K562 (cell line): ENCODE results near the gene STAB2. TPM values are rescaled to one million over a fixed set of nuclear protein-coding genes. Genes with fewer than 3 reads are reported as not detected.

Experiments used
- ATAC-seq: fragments of 200-7000 bp; cut with Tn5 transposase; 3 replicates; pipeline ENCODE4 v1.9.1; 2020; ENCODE audit warnings: moderate library complexity
- BruUV-seq: library from RNA; stranded (reverse); fragments of 400-500 nt; replicated peaks from 2 replicates; lab custom pipeline; 2021; lab: Mats Ljungman, UMichigan
- CTCF ChIA-PET: fragments of 300-600 bp; formaldehyde crosslinking; extraction: SDS; loops from one replicate; lab custom pipeline; 2021; ENCODE audit warnings: low intra/inter-chr PET ratio; lab: Yijun Ruan, JAX
- POLR2A ChIA-PET: fragments of 300-600, 350-650 bp; sonication (Branson Sonifier 250); formaldehyde crosslinking; extraction: SDS; loops from one replicate; lab custom pipeline; 2021; ENCODE audit warnings: antibody characterized with exemption, inconsistent platforms; lab: Yijun Ruan, JAX
- DNase-seq, 4 experiments: peaks; one replicate each; pipeline versions ENCODE4 v3.0.0 to v3.0.0-alpha.2; 2011 to 2018; ENCODE audit warnings: low spot score in 3 of 4, mixed read lengths in 3 of 4; ENCODE audit errors: extremely low read depth in 1 of 4
- FAIRE-seq: peaks from 2 replicates; lab custom pipeline; 2011; peaks lifted over from hg19 to GRCh38; lab: Jason Lieb, UNC
- H2AFZ ChIP-seq: 2 replicates; pipeline ENCODE4 v1.6.0; 2011; ENCODE audit warnings: low read depth, low read length, control low read depth, inconsistent platforms
- H3K27ac ChIP-seq: fragments of 200-600 bp; 3 replicates; pipeline ENCODE4 v1.8.0; 2011; ENCODE audit warnings: low read depth, mild to moderate bottlenecking, control low read depth, inconsistent platforms, low read length, moderate library complexity, mixed read lengths; ENCODE audit errors: extremely low read depth
- H3K27me3 ChIP-seq, 2 experiments: fragments of 300-600 bp in 1 of 2; 2 replicates in 1 of 2; 3 replicates in 1 of 2; pipeline versions ENCODE4 v1.6.0 to v1.8.0; 2011; ENCODE audit warnings: inconsistent platforms in 2 of 2, low read length in 2 of 2, mild to moderate bottlenecking in 1 of 2, mixed read lengths in 1 of 2, moderate library complexity in 1 of 2; ENCODE audit not compliant: control insufficient read depth in 2 of 2, insufficient read depth in 2 of 2
- H3K36me3 ChIP-seq: fragments of 300-600 bp; 3 replicates; pipeline ENCODE4 v1.8.0; 2011; ENCODE audit warnings: mild to moderate bottlenecking, low read length, inconsistent platforms; ENCODE audit not compliant: control insufficient read depth, insufficient read depth
- H3K4me1 ChIP-seq, 2 experiments: fragments of 200-600 bp in 1 of 2; replicated peaks in 1 of 2; 2 replicates in 1 of 2; 3 replicates in 1 of 2; pipeline versions ENCODE4 v1.5.1 to v1.8.0; 2011; ENCODE audit warnings: inconsistent platforms in 2 of 2, low read length in 2 of 2, mild to moderate bottlenecking in 1 of 2, mixed read lengths in 1 of 2, moderate library complexity in 1 of 2; ENCODE audit not compliant: control insufficient read depth in 2 of 2, insufficient read depth in 2 of 2
- H3K4me2 ChIP-seq: 2 replicates; pipeline ENCODE4 v1.6.1; 2011; ENCODE audit warnings: low read length, control low read depth, inconsistent platforms, mixed read lengths; ENCODE audit not compliant: insufficient read depth
- H3K4me3 ChIP-seq: fragments of 200-600 bp; sonication (generic), shearing (Covaris generic); 2 replicates; pipeline ENCODE4 v1.5.1; 2016; ENCODE audit warnings: control low read depth, inconsistent platforms
- H3K79me2 ChIP-seq: fragments of 200-600 bp; 3 replicates; pipeline ENCODE4 v1.8.0; 2011; ENCODE audit warnings: low read length, inconsistent platforms; ENCODE audit not compliant: control insufficient read depth, insufficient read depth
- H3K9ac ChIP-seq, 2 experiments: 2 replicates each; pipeline versions ENCODE4 v1.6.0 to v1.6.1; 2011; ENCODE audit warnings: low read depth in 2 of 2, low read length in 2 of 2, control low read depth in 1 of 2, inconsistent platforms in 1 of 2, mild to moderate bottlenecking in 1 of 2, mixed read lengths in 1 of 2; ENCODE audit not compliant: insufficient read depth in 1 of 2
- H3K9me1 ChIP-seq: one replicate; pipeline ENCODE4 v1.6.0; 2011; ENCODE audit warnings: inconsistent platforms, mild to moderate bottlenecking, low read length, moderate library complexity; ENCODE audit not compliant: control insufficient read depth, insufficient read depth
- H3K9me3 ChIP-seq: replicated peaks from 2 replicates; pipeline ENCODE4 v1.5.1; 2011; ENCODE audit warnings: low read depth, low read length, inconsistent platforms; ENCODE audit not compliant: control insufficient read depth, insufficient read depth
- H4K20me1 ChIP-seq: replicated peaks from 2 replicates; pipeline ENCODE4 v1.6.1; 2011; ENCODE audit warnings: low read length, inconsistent platforms, mixed read lengths; ENCODE audit not compliant: control insufficient read depth, insufficient read depth
- CTCF ChIP-seq, 3 experiments: IDR thresholded peaks in 2 of 3; conservative IDR thresholded peaks in 1 of 3; 2 replicates each; pipeline ENCODE4 v1.5.1; 2011 to 2012; ENCODE audit warnings: low read length in 3 of 3, mild to moderate bottlenecking in 3 of 3, control low read depth in 2 of 3, improper control_type of control experiment in 1 of 3, inconsistent platforms in 1 of 3, low read depth in 1 of 3, mixed read lengths in 1 of 3, moderate library complexity in 1 of 3; ENCODE audit not compliant: insufficient read depth in 2 of 3
- FOXJ2 ChIP-seq: fragments of 200-800 bp; sonication (Bioruptor generic); IDR thresholded peaks from 2 replicates; pipeline ENCODE4 v1.6.1; 2016; ENCODE audit warnings: missing genetic modification characterization, missing compliant biosample characterization
- NCOA6 ChIP-seq: fragments of 450-650 bp; IDR thresholded peaks from 2 replicates; pipeline ENCODE4 v1.6.1; 2017; ENCODE audit warnings: mild to moderate bottlenecking
- REST ChIP-seq, 2 experiments: fragments of 450-650 bp; formaldehyde crosslinking in 1 of 2; IDR thresholded peaks; 2 replicates each; pipeline versions ENCODE4 v1.4.0 to v1.6.1; 2014 to 2020; ENCODE audit warnings: mild to moderate bottlenecking in 2 of 2, borderline replicate concordance in 1 of 2, low read depth in 1 of 2
- SAFB2 ChIP-seq: fragments of 200-400 bp; formaldehyde crosslinking; IDR thresholded peaks from 2 replicates; pipeline ENCODE4 v1.6.1; 2018; ENCODE audit warnings: borderline replicate concordance, low read length, low read depth, moderate library complexity; ENCODE audit not compliant: severe bottlenecking
- SIN3A ChIP-seq, 2 experiments: fragments of 150-350 bp in 1 of 2; IDR thresholded peaks; 2 replicates each; pipeline ENCODE4 v1.6.1; 2011 to 2016; ENCODE audit warnings: borderline replicate concordance in 2 of 2, low read depth in 2 of 2, low read length in 2 of 2, mild to moderate bottlenecking in 2 of 2, moderate library complexity in 2 of 2; ENCODE audit not compliant: control insufficient read depth in 1 of 2
- SIX5 ChIP-seq, 2 experiments: IDR thresholded peaks; 2 replicates each; pipeline ENCODE4 v1.6.1; 2011; ENCODE audit warnings: low read length in 2 of 2, borderline replicate concordance in 1 of 2, low read depth in 1 of 2, mild to moderate bottlenecking in 1 of 2, moderate library complexity in 1 of 2; ENCODE audit not compliant: insufficient read depth in 1 of 2
- SNRNP70 ChIP-seq: fragments of 200-400 bp; formaldehyde crosslinking; optimal IDR thresholded peaks from 2 replicates; pipeline ENCODE3; 2017; ENCODE audit warnings: low read depth, low read length
- TCF3 ChIP-seq: sonication (generic); formaldehyde crosslinking; IDR thresholded peaks from 2 replicates; pipeline ENCODE4 v1.4.0; 2020; ENCODE audit warnings: mild to moderate bottlenecking, missing genetic modification reagents
- ZNF436 ChIP-seq: fragments of 250-450, 450-650 bp; sonication (Bioruptor Pico); formaldehyde crosslinking; IDR thresholded peaks from 2 replicates; pipeline ENCODE4 v1.7.0; 2020; ENCODE audit warnings: mild to moderate bottlenecking
- WGBS: fragments of 100-300 bp; shearing (Covaris generic); methylation state at CpG from one replicate; pipeline ENCODE4 v1.1.6; 2016; ENCODE audit warnings: low coverage, mixed read lengths; ENCODE audit not compliant: insufficient coverage; ENCODE audit errors: missing lambda C conversion rate; 5-methylcytosine and 5-hydroxymethylcytosine counted together
- in situ Hi-C: fragments of 300-500 bp; cut with MboI; formaldehyde crosslinking; loops from 4 replicates; pipeline ENCODE4 v1.15.0; 2018; ENCODE audit warnings: inconsistent platforms, mixed read lengths
- intact Hi-C: fragments of 100-400 bp; cut with micrococcal nuclease; formaldehyde crosslinking; loops from 2 replicates; pipeline ENCODE4 v1.14.2; 2022
- polyA plus RNA-seq, 8 experiments: library from polyadenylated mRNA; depleted of rRNA in 4 of 8; stranded (reverse) in 5 of 8; unstranded in 3 of 8; fragments of >200 nt; fragmentation: Nextera tagmentation in 2 of 8; fragmentation: Illumina TruSeq in 1 of 8; extraction: Ambion mirVana in 2 of 8; extraction: Trizol in 1 of 8; gene quantifications; 2 replicates each; pipeline versions ENCODE4 v1.2.1 to v1.2.3, GENCODE V29; 2011 to 2014; ENCODE audit warnings: inconsistent platforms in 1 of 8, missing spikeins in 1 of 8
- total RNA-seq, 7 experiments: library from RNA; depleted of rRNA in 6 of 7; stranded (reverse); fragments of >200 nt in 6 of 7; fragmentation: Illumina TruSeq in 2 of 7; extraction: Trizol in 2 of 7; gene quantifications; 2 replicates each; pipeline versions ENCODE4 v1.2.1 to v1.2.3, GENCODE V29; 2011 to 2021; ENCODE audit warnings: low replicate concordance in 1 of 7

STAB2 gene
- total and polyA plus RNA-seq, 9 of the 15 experiments (the other 6 are each of a cell fraction or from before 2014, with no cell fraction given) = 0.10 TPM; not detected in 8

- TF ChIP-seq SIX5 (IDR thresholded peaks at IDR 0.05; ENCODE audit: borderline replicate concordance in 1 of 2, insufficient read depth in 1 of 2, low read depth in 1 of 2, low read length in 2 of 2) = no peak
- no peak for TF ChIP-seq SNRNP70
- TF ChIP-seq ZNF436 (CRISPR knock-in tag) = no peak
Measured at GRCh38 chr12:103623716-103624115, 36.6 kb downstream of the STAB2 start (continued).

GRCh38 chr12:103626498-103626897 lies 39.4 kb downstream of the STAB2 start:
- 0% methylated on average over 4 of the region's 4 CpGs for WGBS
- ChIA-PET POLR2A (interaction anchor here (1.0 kb wide), 1 partner anchor 9 kb away, joined by 4 read pairs; no protein-coding TSS in a partner anchor), CTCF (interaction anchor here (0.6 kb wide), 1 partner anchor 1199 kb away, joined by 3 read pairs; no protein-coding TSS in a partner anchor)
- no TSS peak for BruUV-seq
- DNase-seq (peak in 2 of 4 experiments; percentile 22), FAIRE-seq (no peak), ATAC-seq (peak; percentile 79)
- H3K9me3 ChIP-seq = no peaks in the 10 kb centered on the region
- H3K4me2 ChIP-seq = no peak overlapping the region
- H3K36me3 ChIP-seq = no peaks in the 10 kb centered on the region
- no peak overlapping the region for H3K27ac ChIP-seq
- H3K9me1 ChIP-seq = no peaks in the 10 kb centered on the region
- no peaks in the 10 kb centered on the region for H3K4me1 ChIP-seq
- no peaks in the 10 kb centered on the region for H4K20me1 ChIP-seq
- H3K79me2 ChIP-seq = no peaks in the 10 kb centered on the region
- no peaks in the 10 kb centered on the region for H3K27me3 ChIP-seq
- intact Hi-C loops = no loop called here
- H3K4me3 ChIP-seq = no peak overlapping the region
- H2AFZ ChIP-seq = no peak overlapping the region
- in situ Hi-C loops = no loop called here
- no peak overlapping the region for H3K9ac ChIP-seq
- TF ChIP-seq FOXJ2 (tag) (no peak), REST (IDR thresholded peaks at IDR 0.05; ENCODE audit: borderline replicate concordance) (no peak), REST (CRISPR knock-in tag; IDR thresholded peaks at IDR 0.05; ENCODE audit: low read depth) (no peak), SAFB2 (no peak), TCF3 (no peak), NCOA6 (no peak), CTCF (IDR thresholded peaks at IDR 0.05 in 2 of 3, conservative IDR thresholded peaks at IDR 0.05 in 1 of 3; ENCODE audit: insufficient read depth in 2 of 3, low read depth in 1 of 3, low read length in 3 of 3) (peak; percentile 13 to 44 (median 36); a peak in 2 of 6 replicates), SIN3A (IDR thresholded peaks at IDR 0.05; ENCODE audit: borderline replicate concordance in 2 of 2, control insufficient read depth in 1 of 2, low read depth in 2 of 2, low read length in 2 of 2) (no peak)
